Thyroid gland (tissue), 4 donors: ENCODE results near the gene RPL35A.
"Not testable (repeated sequence)": the region's sequence is repeated elsewhere in the genome, so short reads cannot be mapped to it uniquely, and the experiment has no call there.

Experiments
- POLR2A ChIP-seq, 2 donors: fragments of 450-650 bp; IDR thresholded peaks; one replicate each; pipeline ENCODE4 v1.6.1; 2017; ENCODE audit warnings: antibody characterized with exemption in 2 of 2, mild to moderate bottlenecking in 2 of 2, moderate library complexity in 1 of 2
- TF ChIP-seq, protein P1 (sequence below), 6 experiments: fragments of 200-600 bp in 3 of 6; fragments of 450-650 bp in 3 of 6; sonication (generic) in 3 of 6; IDR thresholded peaks; one replicate each; pipeline ENCODE4 v1.5.1; 2016 to 2019; ENCODE audit warnings: antibody characterized with exemption in 6 of 6, mild to moderate bottlenecking in 2 of 6, inconsistent platforms in 1 of 6, moderate library complexity in 1 of 6

DNA sequence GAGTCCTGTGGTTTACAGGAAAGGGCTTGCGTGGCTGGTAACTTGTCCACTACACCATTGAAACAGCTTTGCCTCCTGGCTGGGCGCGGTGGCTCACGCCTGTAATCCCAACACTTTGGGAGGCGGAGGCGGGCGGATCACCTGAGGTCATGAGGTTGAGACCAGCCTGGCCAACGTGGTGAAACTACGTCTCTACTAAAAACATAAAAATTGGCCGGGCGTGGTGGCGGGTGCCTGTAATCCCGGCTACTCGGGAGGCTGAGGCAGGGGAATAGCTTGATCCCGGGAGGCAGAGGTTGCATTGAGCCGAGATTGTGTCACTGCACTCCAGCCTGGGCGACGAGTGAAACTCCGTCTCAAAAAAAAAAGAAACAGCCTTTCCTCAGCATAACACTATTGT lies 8.9 kb downstream of the RPL35A start:
- TF ChIP-seq, protein P1, sequence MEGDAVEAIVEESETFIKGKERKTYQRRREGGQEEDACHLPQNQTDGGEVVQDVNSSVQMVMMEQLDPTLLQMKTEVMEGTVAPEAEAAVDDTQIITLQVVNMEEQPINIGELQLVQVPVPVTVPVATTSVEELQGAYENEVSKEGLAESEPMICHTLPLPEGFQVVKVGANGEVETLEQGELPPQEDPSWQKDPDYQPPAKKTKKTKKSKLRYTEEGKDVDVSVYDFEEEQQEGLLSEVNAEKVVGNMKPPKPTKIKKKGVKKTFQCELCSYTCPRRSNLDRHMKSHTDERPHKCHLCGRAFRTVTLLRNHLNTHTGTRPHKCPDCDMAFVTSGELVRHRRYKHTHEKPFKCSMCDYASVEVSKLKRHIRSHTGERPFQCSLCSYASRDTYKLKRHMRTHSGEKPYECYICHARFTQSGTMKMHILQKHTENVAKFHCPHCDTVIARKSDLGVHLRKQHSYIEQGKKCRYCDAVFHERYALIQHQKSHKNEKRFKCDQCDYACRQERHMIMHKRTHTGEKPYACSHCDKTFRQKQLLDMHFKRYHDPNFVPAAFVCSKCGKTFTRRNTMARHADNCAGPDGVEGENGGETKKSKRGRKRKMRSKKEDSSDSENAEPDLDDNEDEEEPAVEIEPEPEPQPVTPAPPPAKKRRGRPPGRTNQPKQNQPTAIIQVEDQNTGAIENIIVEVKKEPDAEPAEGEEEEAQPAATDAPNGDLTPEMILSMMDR (IDR thresholded peaks at IDR 0.05), result not testable (repeated sequence)
- not testable (repeated sequence) for TF ChIP-seq POLR2A (IDR thresholded peaks at IDR 0.05)
